Testis (tissue), 2 donors: ENCODE measurements around the gene SPATA13.

ENCODE experiments used
- CTCF ChIP-seq, 3 experiments: fragments of 450-650 bp in 2 of 3; fragments of 200-600 bp in 1 of 3; sonication (generic) in 1 of 3; IDR thresholded peaks; one replicate each; pipeline ENCODE4 v1.5.1; 2016 to 2019; ENCODE audit warnings: antibody characterized with exemption in 3 of 3, mild to moderate bottlenecking in 2 of 3, moderate library complexity in 1 of 3
- POLR2A ChIP-seq: fragments of 450-650 bp; IDR thresholded peaks from one replicate; pipeline ENCODE4 v1.6.1; 2017; ENCODE audit warnings: antibody characterized with exemption, mild to moderate bottlenecking, moderate library complexity

GRCh38 chr13:24138911-24139310 lies 21.6 kb upstream of the SPATA13 start:
- no peak for TF ChIP-seq CTCF (IDR thresholded peaks at IDR 0.05)
- TF ChIP-seq POLR2A = no peak
